Stomach (tissue), 9 donors: ENCODE data around the gene GPS1. TPM values are rescaled to one million over a fixed set of nuclear protein-coding genes. Genes with fewer than 3 reads are reported as not detected.

Experiments
- DNase-seq, 2 donors: peaks; one replicate each; pipeline versions ENCODE4 v3.0.0 to v3.0.0-alpha.2; 2013 to 2019
- H3K27ac ChIP-seq, 5 donors: fragments of 200-600 bp in 4 of 5; sonication (generic) in 4 of 5; one replicate each; pipeline ENCODE4 v1.5.1; 2013 to 2019; ENCODE audit warnings: mild to moderate bottlenecking in 1 of 5, moderate library complexity in 1 of 5
- H3K27me3 ChIP-seq, 3 donors: fragments of 200-600 bp; sonication (generic); one replicate each; pipeline ENCODE4 v1.5.1; 2017 to 2019; ENCODE audit warnings: mixed run types in 1 of 3
- H3K36me3 ChIP-seq, 4 donors: fragments of 200-600 bp; sonication (generic); 1 replicate in 3 of 4; 2 replicates in 1 of 4; pipeline ENCODE4 v1.5.1; 2016 to 2019
- H3K4me1 ChIP-seq, 4 donors: fragments of 200-600 bp; sonication (generic); one replicate each; pipeline ENCODE4 v1.5.1; 2016 to 2019
- H3K4me3 ChIP-seq, 4 donors: fragments of 200-600 bp; sonication (generic) in 3 of 4; one replicate each; pipeline ENCODE4 v1.5.1; 2016 to 2019; ENCODE audit warnings: mild to moderate bottlenecking in 1 of 4
- H3K9me3 ChIP-seq, 4 donors: fragments of 200-600 bp; sonication (generic); one replicate each; pipeline ENCODE4 v1.5.1; 2016 to 2019
- EP300 ChIP-seq: sonication (generic); formaldehyde crosslinking; IDR thresholded peaks from one replicate; pipeline ENCODE4 v1.6.1; 2017; ENCODE audit warnings: antibody characterized with exemption
- POLR2A ChIP-seq, 4 donors: fragments of 450-650 bp; IDR thresholded peaks; one replicate each; pipeline ENCODE4 v1.6.1; 2016; ENCODE audit warnings: antibody characterized with exemption in 4 of 4, control low read depth in 2 of 4, mild to moderate bottlenecking in 1 of 4, moderate library complexity in 1 of 4
- POLR2AphosphoS5 ChIP-seq, 3 donors: sonication (generic); formaldehyde crosslinking; IDR thresholded peaks; one replicate each; pipeline ENCODE4 v1.6.1; 2016; ENCODE audit warnings: antibody characterized with exemption in 3 of 3
- WGBS, 5 donors: extraction: QIAGEN DNeasy Blood & Tissue Kit in 3 of 5; methylation state at CpG; one replicate each; pipeline versions ENCODE4 v1.1.5 to v1.1.7; 2013 to 2018; 5-methylcytosine and 5-hydroxymethylcytosine counted together
- intact Hi-C: fragments of 100-400 bp; cut with DNase I; formaldehyde crosslinking; loops from one replicate; pipeline ENCODE4 v1.15.1; 2023; ENCODE audit warnings: low total_unique reads
- polyA plus RNA-seq, 3 donors: library from polyadenylated mRNA; stranded (reverse); fragments of 200-250 nt; gene quantifications; one replicate each; pipeline ENCODE4 v1.2.3, GENCODE V29; 2013
- total RNA-seq, 5 donors: library from RNA; depleted of rRNA; stranded (reverse); fragments of >200 nt; gene quantifications; one replicate each; pipeline versions ENCODE4 v1.1.0 to v1.2.3, GENCODE V29; 2014 to 2016
- TF ChIP-seq, protein P1 (sequence below), 7 experiments: fragments of 450-650 bp in 4 of 7; fragments of 200-600 bp in 3 of 7; sonication (generic) in 3 of 7; IDR thresholded peaks; one replicate each; pipeline ENCODE4 v1.5.1; 2016 to 2019; ENCODE audit warnings: antibody characterized with exemption in 7 of 7, control low read depth in 2 of 7, mild to moderate bottlenecking in 1 of 7
- donor health status: healthy with polysubstance abuse.
- donor health status: Bipolar disorder and iron deficiency.
- donor health status: healthy.

Gene GPS1
- total and polyA plus RNA-seq, 8 donors, result 28.0 to 329 (median 101) TPM

DNA sequence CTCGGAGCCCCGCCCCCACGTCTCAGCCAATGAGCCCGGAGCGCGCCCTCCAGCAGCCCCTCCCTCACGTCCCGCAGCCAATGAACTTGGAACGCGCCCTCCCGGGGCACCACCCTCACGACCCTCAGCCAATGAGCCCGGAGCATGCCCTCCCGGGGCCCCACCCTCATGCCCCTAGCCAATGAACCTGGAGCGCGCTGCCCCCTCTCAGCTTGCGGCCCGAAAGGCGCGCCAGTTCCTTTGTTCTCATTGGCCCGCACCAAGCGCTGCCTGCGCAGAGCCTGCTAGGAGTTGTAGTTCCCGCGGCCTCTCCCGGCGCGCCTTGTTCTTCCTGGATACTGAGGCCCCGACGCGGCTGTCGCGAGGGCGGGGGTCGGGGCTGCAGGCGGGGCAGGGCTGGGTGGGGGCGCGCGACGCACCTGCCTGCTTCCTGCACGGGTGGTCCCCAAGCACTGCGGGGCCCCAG, 28.7 kb upstream of the GPS1 start, which contains the start of gene LRRC45:
LRRC45 (plus strand) TSS at position 325 of the 466 bp plus-strand sequence. CDS start 339 bp downstream, outside the sequence.
- 0% methylated on average over 9 to 42 of the region's 42 CpGs; no CpG with 5 or more reads in 1 of the 5 donors for WGBS, 5 donors
- Histone ChIP-seq H3K27ac (peak within 1 kb of the TSS; percentile 81 to 90 (median 88)), H3K36me3 (peaks cover 0 to 29% (median 20%) of the 10 kb centered on the region in 4 donors), H3K4me1 (peaks cover 40 to 65% (median 61%) of the 10 kb centered on the region in 4 donors), H3K9me3 (no peaks in the 10 kb centered on the region), H3K4me3 (peak within 1 kb of the TSS; percentile 79 to 98 (median 88)), H3K27me3 (no peaks in the 10 kb centered on the region)
- TF ChIP-seq POLR2A (IDR thresholded peaks at IDR 0.05), result no peak
- peak in 1 of 3 donors; percentile 29 for TF ChIP-seq POLR2AphosphoS5 (IDR thresholded peaks at IDR 0.05)
- intact Hi-C loops, result no loop called here
- DNase-seq, result peak; percentile 100

DNA sequence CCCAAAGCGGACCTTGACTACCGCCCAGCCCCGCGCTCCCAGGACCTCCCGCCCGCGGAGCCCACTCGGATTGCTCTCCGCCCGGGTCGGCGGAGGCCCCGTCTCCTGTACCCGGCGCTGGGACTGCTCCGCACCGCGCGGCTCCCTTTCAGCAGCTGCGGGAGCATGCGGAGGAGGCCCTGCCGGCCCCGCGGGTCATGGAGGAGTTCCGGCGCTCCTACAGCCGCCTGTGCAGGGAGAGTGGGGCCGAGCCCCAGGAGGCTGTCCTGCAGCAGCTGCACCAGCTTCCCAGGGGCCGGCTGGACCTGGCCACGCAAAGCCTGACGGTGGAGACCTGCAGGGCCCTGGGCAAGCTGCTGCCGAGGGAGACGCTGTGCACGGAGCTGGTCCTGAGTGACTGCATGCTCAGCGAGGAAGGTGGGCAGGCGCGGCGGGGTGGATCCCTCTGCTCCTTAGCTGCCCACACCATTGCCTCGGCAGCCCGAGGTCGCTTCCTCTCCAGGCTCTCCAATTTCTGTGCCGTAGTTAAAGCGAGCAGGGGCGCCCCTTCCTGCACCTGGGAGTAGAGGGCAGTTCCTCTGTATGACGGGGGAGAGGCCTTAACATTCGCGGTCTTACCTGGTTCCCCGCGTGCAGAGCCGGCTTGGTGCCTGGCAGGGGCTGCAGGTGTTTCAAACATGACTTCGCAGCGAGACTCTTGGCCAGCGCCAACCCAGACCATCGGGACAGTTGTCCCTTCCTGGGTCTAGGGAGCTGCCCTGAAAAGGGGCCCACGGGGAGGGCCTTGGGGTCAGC, 28.1 kb upstream of the GPS1 start:
- H3K4me1 ChIP-seq, result peaks cover 40 to 58% (median 57%) of the 10 kb centered on the region in 4 donors
- intact Hi-C loops, result no loop called here
- DNase-seq, result no peak
- no peaks in the 10 kb centered on the region for H3K9me3 ChIP-seq
- H3K27me3 ChIP-seq, result no peaks in the 10 kb centered on the region
- TF ChIP-seq, protein P1, sequence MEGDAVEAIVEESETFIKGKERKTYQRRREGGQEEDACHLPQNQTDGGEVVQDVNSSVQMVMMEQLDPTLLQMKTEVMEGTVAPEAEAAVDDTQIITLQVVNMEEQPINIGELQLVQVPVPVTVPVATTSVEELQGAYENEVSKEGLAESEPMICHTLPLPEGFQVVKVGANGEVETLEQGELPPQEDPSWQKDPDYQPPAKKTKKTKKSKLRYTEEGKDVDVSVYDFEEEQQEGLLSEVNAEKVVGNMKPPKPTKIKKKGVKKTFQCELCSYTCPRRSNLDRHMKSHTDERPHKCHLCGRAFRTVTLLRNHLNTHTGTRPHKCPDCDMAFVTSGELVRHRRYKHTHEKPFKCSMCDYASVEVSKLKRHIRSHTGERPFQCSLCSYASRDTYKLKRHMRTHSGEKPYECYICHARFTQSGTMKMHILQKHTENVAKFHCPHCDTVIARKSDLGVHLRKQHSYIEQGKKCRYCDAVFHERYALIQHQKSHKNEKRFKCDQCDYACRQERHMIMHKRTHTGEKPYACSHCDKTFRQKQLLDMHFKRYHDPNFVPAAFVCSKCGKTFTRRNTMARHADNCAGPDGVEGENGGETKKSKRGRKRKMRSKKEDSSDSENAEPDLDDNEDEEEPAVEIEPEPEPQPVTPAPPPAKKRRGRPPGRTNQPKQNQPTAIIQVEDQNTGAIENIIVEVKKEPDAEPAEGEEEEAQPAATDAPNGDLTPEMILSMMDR (IDR thresholded peaks at IDR 0.05), result no peak
- TF ChIP-seq POLR2A (IDR thresholded peaks at IDR 0.05), result no peak
- TF ChIP-seq POLR2AphosphoS5 (IDR thresholded peaks at IDR 0.05), result no peak
- TF ChIP-seq EP300, result no peak
- H3K36me3 ChIP-seq, result peaks cover 0 to 29% (median 15%) of the 10 kb centered on the region in 4 donors
- WGBS, 5 donors, result 2 to 7% (median 3%) methylated on average over 19 to 55 of the region's 55 CpGs
- peak overlapping the region; percentile 64 to 98 (median 88) for H3K4me3 ChIP-seq
- H3K27ac ChIP-seq, result peak overlapping the region in 4 of 5 donors; percentile 56 to 86 (median 60)

DNA sequence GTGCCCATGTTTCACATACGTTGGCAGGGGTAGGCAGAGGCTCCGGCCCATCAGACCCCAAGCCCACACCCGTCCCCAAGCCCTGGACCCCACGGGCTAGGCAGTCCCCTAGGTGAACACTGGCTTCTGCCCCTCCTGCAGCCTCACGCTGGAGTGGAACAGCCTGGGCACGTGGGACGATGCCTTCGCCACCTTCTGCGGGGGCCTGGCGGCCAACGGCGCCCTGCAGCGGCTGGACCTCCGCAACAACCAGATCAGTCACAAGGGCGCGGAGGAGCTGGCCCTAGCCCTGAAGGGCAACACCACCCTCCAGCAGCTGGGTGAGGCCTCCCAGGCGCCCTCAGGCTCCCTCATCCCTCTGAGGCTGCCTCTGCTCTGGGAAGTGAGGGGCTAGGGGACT, 26.8 kb upstream of the GPS1 start:
- Histone ChIP-seq H3K27me3 (no peaks in the 10 kb centered on the region), H3K4me1 (peaks cover 29 to 50% (median 48%) of the 10 kb centered on the region in 4 donors), H3K9me3 (no peaks in the 10 kb centered on the region), H3K4me3 (peak overlapping the region in 1 of 4 donors; percentile 98), H3K27ac (no peak overlapping the region), H3K36me3 (peaks cover 0 to 21% (median 10%) of the 10 kb centered on the region in 4 donors)
- DNase-seq, result no peak
- TF ChIP-seq, protein P1 (IDR thresholded peaks at IDR 0.05), result no peak
- TF ChIP-seq EP300 (no peak), POLR2AphosphoS5 (IDR thresholded peaks at IDR 0.05) (no peak)
- intact Hi-C loops, result no loop called here
- 92 to 96% (median 95%) methylated on average over 15 to 17 of the region's 17 CpGs for WGBS, 5 donors

DNA sequence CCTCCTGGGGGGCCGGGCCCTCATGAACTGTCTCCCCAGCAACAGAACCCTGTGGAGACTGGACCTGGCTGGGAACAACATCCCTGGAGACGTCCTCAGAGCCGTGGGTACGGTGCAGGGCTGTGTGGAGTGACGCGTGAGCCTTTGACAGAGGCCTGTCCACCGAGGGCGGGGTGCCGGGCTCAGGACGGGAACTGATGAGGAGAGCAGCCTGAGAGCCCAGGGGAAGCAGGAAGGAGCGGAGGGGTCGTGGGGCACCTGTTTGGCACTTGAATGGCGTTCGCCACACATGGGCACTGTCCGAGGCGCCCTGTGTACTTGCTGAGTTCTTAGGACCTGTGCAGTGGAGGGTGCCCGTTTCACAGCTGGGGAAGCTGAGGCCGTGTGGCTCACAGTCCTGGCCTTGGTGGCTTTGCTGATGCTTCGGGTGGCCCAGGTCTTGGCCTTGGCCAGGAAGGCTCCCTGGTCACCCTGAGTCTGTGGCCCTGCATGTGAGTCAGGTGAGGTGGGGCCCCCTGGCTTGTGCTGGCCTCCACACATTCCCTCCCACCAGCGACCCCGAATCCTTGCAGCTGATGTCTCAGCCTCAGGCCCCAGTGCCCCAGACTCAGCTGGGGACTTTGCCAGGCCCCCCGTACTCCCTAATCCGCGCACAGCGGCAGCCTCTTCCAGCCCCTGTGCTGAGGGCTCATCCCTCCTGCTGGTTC, 26.1 kb upstream of the GPS1 start:
- Histone ChIP-seq H3K27ac (no peak overlapping the region), H3K9me3 (no peaks in the 10 kb centered on the region), H3K4me1 (peaks cover 32 to 50% (median 48%) of the 10 kb centered on the region in 4 donors), H3K36me3 (peaks cover 0 to 21% (median 10%) of the 10 kb centered on the region in 4 donors), H3K27me3 (no peaks in the 10 kb centered on the region), H3K4me3 (no peak overlapping the region)
- DNase-seq, result no peak
- WGBS, 5 donors, result 91 to 97% (median 95%) methylated on average over 18 to 25 of the region's 25 CpGs
- intact Hi-C loops, result no loop called here
- TF ChIP-seq, protein P1 (IDR thresholded peaks at IDR 0.05), result no peak
- no peak for TF ChIP-seq POLR2A (IDR thresholded peaks at IDR 0.05)
- TF ChIP-seq POLR2AphosphoS5 (IDR thresholded peaks at IDR 0.05), result no peak
- no peak for TF ChIP-seq EP300
